HG02642 (cell line): ENCODE measurements around the gene PHF19.

Source experiments
- ATAC-seq: cut with Tn5 transposase; IDR thresholded peaks from one replicate; pipeline ENCODE4 v1.9.1; 2021; ENCODE audit warnings: mild to moderate bottlenecking; ENCODE audit not compliant: unreplicated experiment, poor library complexity

Gene PHF19

GRCh38 chr9:120856700-120857099 lies 20.3 kb downstream of the PHF19 start:
- no peak for ATAC-seq

GRCh38 chr9:120855827-120856670 lies 20.9 kb downstream of the PHF19 start:
- ATAC-seq = no peak

- no peak for ATAC-seq
These were observed 22.2 kb downstream of the PHF19 start for GRCh38 chr9:120854596-120855327.

- ATAC-seq = no peak
These were observed 23.8 kb downstream of the PHF19 start for GRCh38 chr9:120853198-120853597.

GRCh38 chr9:120852240-120853010 lies 24.6 kb downstream of the PHF19 start:
- ATAC-seq = no peak

- ATAC-seq = no peak
These were observed 25.5 kb downstream of the PHF19 start for GRCh38 chr9:120851449-120851848.

GRCh38 chr9:120850315-120850714 lies 26.7 kb downstream of the PHF19 start:
- ATAC-seq = no peak

GRCh38 chr9:120846906-120847305 lies 30.1 kb downstream of the PHF19 start:
- no peak for ATAC-seq

- no peak for ATAC-seq
These were observed 30.6 kb downstream of the PHF19 start for GRCh38 chr9:120846251-120846889.

- ATAC-seq = no peak
These were observed 31.7 kb downstream of the PHF19 start for GRCh38 chr9:120845255-120845654.

- peak; percentile 99 for ATAC-seq
These were observed 34.1 kb downstream of the PHF19 start, which contains the start of gene PSMD5 for GRCh38 chr9:120842685-120843485. PSMD5 (minus strand) TSS chr9:120842922; CDS start chr9:120842909, 13 bp downstream.

GRCh38 chr9:120841930-120842684 lies 34.9 kb downstream of the PHF19 start:
- ATAC-seq = no peak

GRCh38 chr9:120839146-120839545 lies 37.8 kb downstream of the PHF19 start:
- no peak for ATAC-seq

GRCh38 chr9:120837921-120838320 lies 39.1 kb downstream of the PHF19 start:
- no peak for ATAC-seq

- ATAC-seq = no peak
These were observed 43.7 kb downstream of the PHF19 start for GRCh38 chr9:120833325-120833724.

- ATAC-seq = no peak
These were observed 44.2 kb downstream of the PHF19 start for GRCh38 chr9:120832807-120833206.

GRCh38 chr9:120830865-120831264 lies 46.1 kb downstream of the PHF19 start:
- ATAC-seq = no peak

- ATAC-seq = no peak
These were observed 46.8 kb downstream of the PHF19 start for GRCh38 chr9:120830151-120830550.

GRCh38 chr9:120829650-120830049 lies 47.3 kb downstream of the PHF19 start:
- no peak for ATAC-seq
